PFSK-1 (cell line): ENCODE results near the gene SLC7A7.

Experiments used
- POLR2AphosphoS5 ChIP-seq: IDR thresholded peaks from 2 replicates; pipeline ENCODE4 v1.6.1; 2012; ENCODE audit warnings: low read depth, mild to moderate bottlenecking, control low read depth, low read length, moderate library complexity
- SIN3A ChIP-seq: IDR thresholded peaks from 2 replicates; pipeline ENCODE4 v1.6.1; 2012; ENCODE audit warnings: mild to moderate bottlenecking, low read length, moderate library complexity, borderline replicate concordance; ENCODE audit not compliant: insufficient read depth
- TF ChIP-seq, protein P1 (sequence below), 2 experiments: IDR thresholded peaks; 2 replicates each; pipeline versions ENCODE4 v1.6.1 to v1.8.0; 2011 to 2012; ENCODE audit warnings: low read depth in 2 of 2, low read length in 2 of 2, control low read depth in 1 of 2, inconsistent platforms in 1 of 2, mild to moderate bottlenecking in 1 of 2, moderate library complexity in 1 of 2; ENCODE audit not compliant: insufficient read depth in 1 of 2

DNA sequence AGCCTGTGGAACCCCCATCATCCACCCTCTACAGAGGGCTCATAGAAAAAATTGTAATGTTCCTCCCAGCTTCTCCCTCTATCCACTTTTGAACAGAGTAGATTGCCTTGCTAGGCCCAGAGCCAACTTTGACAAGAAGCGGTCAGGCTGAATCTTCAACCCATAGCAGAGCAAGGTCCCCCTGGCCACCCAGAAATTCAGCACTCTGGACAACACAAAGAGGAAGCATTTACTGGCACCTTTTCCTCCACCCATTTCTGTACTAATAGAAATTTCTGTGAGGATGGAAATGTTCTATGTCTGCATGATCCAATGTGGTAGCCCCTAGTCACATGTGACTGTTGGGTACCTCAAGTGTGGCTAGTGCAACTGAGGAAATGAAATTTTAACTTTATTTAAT is 91.4 kb downstream of the SLC7A7 start:
- TF ChIP-seq, protein P1, sequence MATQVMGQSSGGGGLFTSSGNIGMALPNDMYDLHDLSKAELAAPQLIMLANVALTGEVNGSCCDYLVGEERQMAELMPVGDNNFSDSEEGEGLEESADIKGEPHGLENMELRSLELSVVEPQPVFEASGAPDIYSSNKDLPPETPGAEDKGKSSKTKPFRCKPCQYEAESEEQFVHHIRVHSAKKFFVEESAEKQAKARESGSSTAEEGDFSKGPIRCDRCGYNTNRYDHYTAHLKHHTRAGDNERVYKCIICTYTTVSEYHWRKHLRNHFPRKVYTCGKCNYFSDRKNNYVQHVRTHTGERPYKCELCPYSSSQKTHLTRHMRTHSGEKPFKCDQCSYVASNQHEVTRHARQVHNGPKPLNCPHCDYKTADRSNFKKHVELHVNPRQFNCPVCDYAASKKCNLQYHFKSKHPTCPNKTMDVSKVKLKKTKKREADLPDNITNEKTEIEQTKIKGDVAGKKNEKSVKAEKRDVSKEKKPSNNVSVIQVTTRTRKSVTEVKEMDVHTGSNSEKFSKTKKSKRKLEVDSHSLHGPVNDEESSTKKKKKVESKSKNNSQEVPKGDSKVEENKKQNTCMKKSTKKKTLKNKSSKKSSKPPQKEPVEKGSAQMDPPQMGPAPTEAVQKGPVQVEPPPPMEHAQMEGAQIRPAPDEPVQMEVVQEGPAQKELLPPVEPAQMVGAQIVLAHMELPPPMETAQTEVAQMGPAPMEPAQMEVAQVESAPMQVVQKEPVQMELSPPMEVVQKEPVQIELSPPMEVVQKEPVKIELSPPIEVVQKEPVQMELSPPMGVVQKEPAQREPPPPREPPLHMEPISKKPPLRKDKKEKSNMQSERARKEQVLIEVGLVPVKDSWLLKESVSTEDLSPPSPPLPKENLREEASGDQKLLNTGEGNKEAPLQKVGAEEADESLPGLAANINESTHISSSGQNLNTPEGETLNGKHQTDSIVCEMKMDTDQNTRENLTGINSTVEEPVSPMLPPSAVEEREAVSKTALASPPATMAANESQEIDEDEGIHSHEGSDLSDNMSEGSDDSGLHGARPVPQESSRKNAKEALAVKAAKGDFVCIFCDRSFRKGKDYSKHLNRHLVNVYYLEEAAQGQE (IDR thresholded peaks at IDR 0.05; ENCODE audit: insufficient read depth in 1 of 2, low read depth in 2 of 2, low read length in 2 of 2) = peak in 1 of 2 experiments; percentile 76; a peak in 1 of 4 replicates
- no peak for TF ChIP-seq POLR2AphosphoS5
- TF ChIP-seq SIN3A = no peak
